HCT116 (cell line): ENCODE data around the gene PKMYT1. TPM values are rescaled to one million over a fixed set of nuclear protein-coding genes. Genes with fewer than 3 reads are reported as not detected.
A peak's percentile ranks its signal among the peaks of the same experiment; 100 is the strongest.

Experiments used
- ATAC-seq: fragments of 200-7000 bp; cut with Tn5 transposase; 2 replicates; pipeline ENCODE4 v1.9.1; 2020; ENCODE audit warnings: mild to moderate bottlenecking, moderate library complexity
- BruUV-seq: library from RNA; stranded (reverse); fragments of 400-500 nt; replicated peaks from 2 replicates; lab custom pipeline; 2021; lab: Mats Ljungman, UMichigan
- CTCF ChIA-PET: fragments of 300-600 bp; sonication (Branson Sonifier 250); formaldehyde crosslinking; loops from one replicate; lab custom pipeline; 2021; ENCODE audit warnings: antibody characterized with exemption; lab: Charles Lee
- POLR2A ChIA-PET: fragments of 300-600, 350-600 bp; sonication (Branson Sonifier 250); formaldehyde crosslinking; loops from one replicate; lab custom pipeline; 2021; ENCODE audit warnings: antibody characterized with exemption; lab: Charles Lee
- RAD21 ChIA-PET, 2 experiments: fragments of 300-600 bp; sonication (Branson Sonifier 250); formaldehyde crosslinking; loops; one replicate each; lab custom pipeline; 2023; ENCODE audit warnings: low total read pairs in 2 of 2; ENCODE audit not compliant: uncharacterized antibody in 2 of 2, unreplicated experiment in 2 of 2, low non-redundant PET in 1 of 2; lab: Charles Lee
- DNase-seq: peaks from one replicate; pipeline ENCODE4 v3.0.0-alpha.2; 2010; ENCODE audit warnings: low read depth, low spot score
- H2AFZ ChIP-seq: fragments of 200-600 bp; shearing (Covaris generic), sonication (generic); 2 replicates; pipeline ENCODE4 v1.6.1; 2017; ENCODE audit warnings: low read depth, mixed run types, mixed read lengths, antibody characterized with exemption, low read length; ENCODE audit not compliant: poor library complexity, severe bottlenecking
- H3K27ac ChIP-seq: 2 replicates; pipeline ENCODE4 v1.5.1; 2012; ENCODE audit warnings: low read depth, low read length
- H3K27me3 ChIP-seq: fragments of 200-600 bp; sonication (generic); 2 replicates; pipeline ENCODE4 v1.6.1; 2016; ENCODE audit warnings: mixed run types, low read length, mixed read lengths; ENCODE audit not compliant: insufficient read depth
- H3K36me3 ChIP-seq, 2 experiments: fragments of 200-500 bp in 1 of 2; fragments of 200-600 bp in 1 of 2; sonication (Bioruptor generic) in 1 of 2; sonication (generic) in 1 of 2; 2 replicates each; pipeline versions ENCODE4 v1.5.1 to v1.6.1; 2014 to 2016; ENCODE audit warnings: low read length in 2 of 2, inconsistent platforms in 1 of 2, mixed read lengths in 1 of 2, mixed run types in 1 of 2; ENCODE audit not compliant: insufficient read depth in 2 of 2, control insufficient read depth in 1 of 2
- H3K4me1 ChIP-seq, 2 experiments: fragments of 200-600 bp in 1 of 2; sonication (generic) in 1 of 2; 2 replicates each; pipeline versions ENCODE4 v1.5.1 to v1.6.1; 2012 to 2017; ENCODE audit warnings: low read length in 2 of 2, inconsistent platforms in 1 of 2, mild to moderate bottlenecking in 1 of 2, mixed read lengths in 1 of 2, mixed run types in 1 of 2, moderate library complexity in 1 of 2; ENCODE audit not compliant: insufficient read depth in 2 of 2, control insufficient read depth in 1 of 2
- H3K4me2 ChIP-seq: fragments of 200-600 bp; sonication (generic); 2 replicates; pipeline ENCODE4 v1.6.1; 2017; ENCODE audit warnings: mixed run types, low read length, mixed read lengths
- H3K4me3 ChIP-seq, 2 experiments: fragments of 200-600 bp in 1 of 2; sonication (generic) in 1 of 2; replicated peaks in 1 of 2; 2 replicates each; pipeline ENCODE4 v1.5.1; 2011 to 2016; ENCODE audit warnings: low read length in 2 of 2, control low read depth in 1 of 2, low read depth in 1 of 2, mild to moderate bottlenecking in 1 of 2, mixed read lengths in 1 of 2, mixed run types in 1 of 2
- H3K79me2 ChIP-seq: fragments of 200-600 bp; sonication (generic); 2 replicates; pipeline ENCODE4 v1.6.1; 2017; ENCODE audit warnings: mild to moderate bottlenecking, mixed run types, low read length, moderate library complexity, mixed read lengths; ENCODE audit not compliant: insufficient read depth
- H3K9ac ChIP-seq: fragments of 200-600 bp; sonication (generic); 2 replicates; pipeline ENCODE4 v1.6.1; 2016; ENCODE audit warnings: low read length, mixed read lengths
- H3K9me2 ChIP-seq: fragments of 200-600 bp; sonication (generic), shearing (Covaris generic); 2 replicates; pipeline ENCODE4 v1.6.1; 2017; ENCODE audit warnings: mixed run types, mild to moderate bottlenecking, moderate library complexity; ENCODE audit not compliant: insufficient read depth
- H3K9me3 ChIP-seq, 2 experiments: fragments of 200-500 bp in 1 of 2; fragments of 200-600 bp in 1 of 2; sonication (Bioruptor generic) in 1 of 2; sonication (generic) in 1 of 2; 2 replicates each; pipeline ENCODE4 v1.6.1; 2014 to 2017; ENCODE audit warnings: low read length in 2 of 2, mixed read lengths in 2 of 2, inconsistent platforms in 1 of 2, low read depth in 1 of 2, mild to moderate bottlenecking in 1 of 2, mixed run types in 1 of 2, moderate library complexity in 1 of 2; ENCODE audit not compliant: control insufficient read depth in 1 of 2, insufficient read depth in 1 of 2
- H4K20me1 ChIP-seq: fragments of 200-600 bp; sonication (generic), shearing (Covaris generic); 2 replicates; pipeline ENCODE4 v1.6.1; 2017; ENCODE audit warnings: mixed run types, mild to moderate bottlenecking, moderate library complexity; ENCODE audit not compliant: insufficient read depth
- ATF3 ChIP-seq: IDR thresholded peaks from 2 replicates; pipeline ENCODE4 v1.6.1; 2012
- CBX3 ChIP-seq: IDR thresholded peaks from 2 replicates; pipeline ENCODE4 v1.6.1; 2012; ENCODE audit warnings: low read depth
- ELF1 ChIP-seq: IDR thresholded peaks from 2 replicates; pipeline ENCODE4 v1.6.1; 2012; ENCODE audit warnings: low read depth, borderline replicate concordance
- EZH2 ChIP-seq: fragments of 200-600 bp; sonication (generic); IDR thresholded peaks from 2 replicates; pipeline ENCODE4 v1.6.1; 2017; ENCODE audit warnings: antibody characterized with exemption, mixed run types
- EZH2phosphoT487 ChIP-seq: fragments of 200-600 bp; IDR thresholded peaks from 2 replicates; pipeline ENCODE4 v1.6.1; 2018; ENCODE audit warnings: antibody characterized with exemption, borderline replicate concordance
- FOSL1 ChIP-seq: IDR thresholded peaks from 2 replicates; pipeline ENCODE4 v1.6.1; 2012; ENCODE audit warnings: low read depth
- POLR2A ChIP-seq: IDR thresholded peaks from 2 replicates; pipeline ENCODE4 v1.7.0; 2011; ENCODE audit warnings: borderline replicate concordance; ENCODE audit not compliant: insufficient read depth, insufficient read length; ENCODE audit errors: extremely low read depth
- POLR2AphosphoS5 ChIP-seq: IDR thresholded peaks from 2 replicates; pipeline ENCODE4 v1.6.1; 2011; ENCODE audit warnings: mild to moderate bottlenecking, low read depth, low read length, moderate library complexity
- RAD21 ChIP-seq: IDR thresholded peaks from 2 replicates; pipeline ENCODE4 v1.6.1; 2012; ENCODE audit warnings: low read depth, mild to moderate bottlenecking
- REST ChIP-seq: IDR thresholded peaks from 2 replicates; pipeline ENCODE4 v1.6.1; 2012; ENCODE audit warnings: low read depth
- SIN3A ChIP-seq: IDR thresholded peaks from 2 replicates; pipeline ENCODE4 v1.6.1; 2012; ENCODE audit warnings: low read depth
- SP1 ChIP-seq: IDR thresholded peaks from 2 replicates; pipeline ENCODE4 v1.6.1; 2012; ENCODE audit warnings: low read depth
- SRF ChIP-seq: IDR thresholded peaks from 2 replicates; pipeline ENCODE4 v1.6.1; 2012; ENCODE audit warnings: low read depth
- YY1 ChIP-seq: IDR thresholded peaks from 2 replicates; pipeline ENCODE4 v1.6.1; 2011; ENCODE audit warnings: low read length, low read depth, moderate library complexity, mild to moderate bottlenecking; ENCODE audit not compliant: insufficient replicate concordance; ENCODE audit errors: extremely low read depth
- ZFX ChIP-seq: fragments of 450-650 bp; IDR thresholded peaks from 2 replicates; pipeline ENCODE4 v1.6.1; 2017
- intact Hi-C: fragments of 100-400 bp; cut with micrococcal nuclease; formaldehyde crosslinking; loops from 2 replicates; pipeline ENCODE4 v1.10.0; 2022
- total RNA-seq: library from RNA; stranded (reverse); gene quantifications from one replicate; pipeline ENCODE4 v1.2.1, GENCODE V29; 2021; ENCODE audit not compliant: unreplicated experiment
- TF ChIP-seq, protein P1 (sequence below): IDR thresholded peaks from 2 replicates; pipeline ENCODE4 v1.6.1; 2012

Gene PKMYT1
- total RNA-seq, 1 experiment from 2014 or later, result 104 TPM

GRCh38 chr16:2967721-2968161 is 12.5 kb downstream of the PKMYT1 start:
- no peak for ATAC-seq
- peak overlapping the region; percentile 95 for H3K27ac ChIP-seq
- peaks cover 25% of the 10 kb centered on the region for H3K79me2 ChIP-seq
- H2AFZ ChIP-seq, result no peak overlapping the region
- H3K4me2 ChIP-seq, result peak overlapping the region; percentile 89
- TF ChIP-seq ZFX, result no peak
- TF ChIP-seq FOSL1, result no peak
- no peak for TF ChIP-seq YY1
- TF ChIP-seq SP1, result no peak
- no peak for TF ChIP-seq EZH2
- TF ChIP-seq SRF, result no peak
- TF ChIP-seq EZH2phosphoT487, result no peak
- TF ChIP-seq SIN3A, result no peak
- no peak for TF ChIP-seq RAD21
- TF ChIP-seq, all 23 proteins: peak for 0
- ChIA-PET CTCF (no interaction called here), RAD21 (no interaction called here), POLR2A (interaction anchor here (1.1 kb wide), 1 partner anchor 15 kb away, joined by 3 read pairs; no protein-coding TSS in a partner anchor)
- Histone ChIP-seq H3K4me1 (peaks cover 19 to 67% of the 10 kb centered on the region in 2 experiments), H4K20me1 (peaks cover 4% of the 10 kb centered on the region; the same call in 1 of the 2 replicates), H3K9ac (peak overlapping the region; percentile 91), H3K27me3 (no peaks in the 10 kb centered on the region), H3K9me3 (no peaks in the 10 kb centered on the region), H3K9me2 (no peaks in the 10 kb centered on the region), H3K4me3 (peak overlapping the region in 1 of 2 experiments; percentile 66; a peak in 3 of 4 replicates), H3K36me3 (no peaks in the 10 kb centered on the region; a peak in 1 of 4 replicates)
- no peak for DNase-seq
- intact Hi-C loops, result no loop called here
- BruUV-seq, result no TSS peak

DNA sequence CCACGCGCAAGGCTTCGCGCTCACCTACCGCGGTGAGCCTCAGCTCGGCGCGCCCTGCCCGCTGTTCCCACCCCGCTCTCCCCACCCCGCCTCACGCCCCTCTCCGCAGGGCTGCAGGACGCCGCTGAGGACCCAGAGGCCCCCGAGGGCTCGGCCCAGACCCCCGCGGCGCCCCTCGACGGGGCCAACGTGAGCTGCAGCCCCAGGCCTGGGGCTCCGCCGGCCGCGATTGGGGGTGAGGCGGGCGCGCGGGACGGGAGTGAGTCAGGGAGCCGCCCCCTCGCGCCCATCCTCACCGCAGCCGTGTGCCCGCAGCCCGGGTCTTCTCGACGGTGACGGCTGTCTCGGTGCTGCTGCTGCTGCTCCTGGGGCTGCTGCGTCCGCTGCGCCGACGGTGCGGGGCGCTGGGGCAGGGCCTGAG is 13.0 kb downstream of the PKMYT1 start:
- no peak overlapping the region for H2AFZ ChIP-seq
- no peak overlapping the region for H3K9ac ChIP-seq
- peaks cover 20 to 67% of the 10 kb centered on the region in 2 experiments for H3K4me1 ChIP-seq
- no peaks in the 10 kb centered on the region for H3K27me3 ChIP-seq
- H3K4me3 ChIP-seq, result no peak overlapping the region
- no peaks in the 10 kb centered on the region for H3K9me2 ChIP-seq
- H4K20me1 ChIP-seq, result no peaks in the 10 kb centered on the region
- H3K79me2 ChIP-seq, result peaks cover 20% of the 10 kb centered on the region
- TF ChIP-seq ATF3 (no peak), EZH2phosphoT487 (no peak), SIN3A (no peak), ZFX (no peak), SP1 (no peak), REST (no peak), POLR2AphosphoS5 (no peak), POLR2A (no peak), EZH2 (no peak), CBX3 (no peak), YY1 (no peak), ELF1 (no peak), RAD21 (no peak)
- TF ChIP-seq, protein P1, sequence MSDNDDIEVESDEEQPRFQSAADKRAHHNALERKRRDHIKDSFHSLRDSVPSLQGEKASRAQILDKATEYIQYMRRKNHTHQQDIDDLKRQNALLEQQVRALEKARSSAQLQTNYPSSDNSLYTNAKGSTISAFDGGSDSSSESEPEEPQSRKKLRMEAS, result no peak
- no peak for ATAC-seq
- no peaks in the 10 kb centered on the region; a peak in 1 of 4 replicates for H3K36me3 ChIP-seq
- no peak for DNase-seq
- H3K27ac ChIP-seq, result no peak overlapping the region; the same call in 1 of the 2 replicates
- POLR2A ChIA-PET, result interaction anchor here (1.1 kb wide), 1 partner anchor 15 kb away, joined by 3 read pairs; no protein-coding TSS in a partner anchor
- BruUV-seq, result no TSS peak
- H3K9me3 ChIP-seq, result no peaks in the 10 kb centered on the region
- RAD21 ChIA-PET, result no interaction called here
- no peak overlapping the region for H3K4me2 ChIP-seq
- CTCF ChIA-PET, result no interaction called here
- intact Hi-C loops, result no loop called here
